Smooth muscle cell (in vitro differentiated cells): ENCODE measurements around the gene FOCAD. TPM values are rescaled to one million over a fixed set of nuclear protein-coding genes. Genes with fewer than 3 reads are reported as not detected.

ENCODE experiments used
- DNase-seq: peaks from one replicate; lab custom pipeline; 2025; ENCODE audit not compliant: unreplicated experiment; lab: John Stamatoyannopoulos, UW
- H2AFZ ChIP-seq: fragments of 200-600 bp; sonication (generic); 2 replicates; pipeline ENCODE4 v1.6.0; 2016; ENCODE audit warnings: antibody characterized with exemption, low read depth, mild to moderate bottlenecking
- H3F3A ChIP-seq: fragments of 200-600 bp; sonication (generic); 2 replicates; pipeline ENCODE4 v1.6.0; 2017; ENCODE audit warnings: antibody characterized with exemption, low read depth
- H3K27ac ChIP-seq: fragments of 200-600 bp; sonication (generic); 2 replicates; pipeline ENCODE4 v1.5.1; 2016; ENCODE audit warnings: low read depth, mild to moderate bottlenecking
- H3K27me3 ChIP-seq: fragments of 200-600 bp; sonication (generic); 2 replicates; pipeline ENCODE4 v1.6.1; 2016; ENCODE audit warnings: low read depth, mild to moderate bottlenecking
- H3K36me3 ChIP-seq: fragments of 200-600 bp; sonication (generic); 2 replicates; pipeline ENCODE4 v1.5.1; 2016; ENCODE audit warnings: low read depth
- H3K4me1 ChIP-seq: fragments of 200-600 bp; sonication (generic); 2 replicates; pipeline ENCODE4 v1.5.1; 2016; ENCODE audit warnings: low read depth
- H3K4me2 ChIP-seq: fragments of 200-600 bp; sonication (generic); 2 replicates; pipeline ENCODE4 v1.6.0; 2016; ENCODE audit warnings: mild to moderate bottlenecking
- H3K4me3 ChIP-seq: fragments of 200-600 bp; sonication (generic); 2 replicates; pipeline ENCODE4 v1.5.1; 2016; ENCODE audit warnings: mild to moderate bottlenecking
- H3K79me2 ChIP-seq: fragments of 200-600 bp; sonication (generic); 2 replicates; pipeline ENCODE4 v1.6.0; 2016; ENCODE audit warnings: low read depth, mild to moderate bottlenecking
- H3K9ac ChIP-seq: fragments of 200-600 bp; sonication (generic); 2 replicates; pipeline ENCODE4 v1.6.0; 2016; ENCODE audit warnings: low read depth
- H3K9me3 ChIP-seq: fragments of 200-600 bp; sonication (generic); replicated peaks from 2 replicates; pipeline ENCODE4 v1.5.1; 2016; ENCODE audit warnings: low read depth
- H4K20me1 ChIP-seq: fragments of 200-600 bp; sonication (generic); 2 replicates; pipeline ENCODE4 v1.6.0; 2016; ENCODE audit warnings: low read depth
- CTCF ChIP-seq: fragments of 200-600 bp; sonication (generic); IDR thresholded peaks from 2 replicates; pipeline ENCODE4 v1.5.1; 2017; ENCODE audit warnings: borderline replicate concordance, mild to moderate bottlenecking, antibody characterized with exemption; ENCODE audit not compliant: insufficient read depth, poor library complexity, severe bottlenecking
- WGBS: methylation state at CpG from one replicate; pipeline ENCODE4 v1.1.7; 2016; ENCODE audit warnings: low lambda C conversion rate; 5-methylcytosine and 5-hydroxymethylcytosine counted together
- polyA plus RNA-seq: library from polyadenylated mRNA; unstranded; fragments of >200 nt; fragmentation: Nextera tagmentation; extraction: Ambion mirVana; gene quantifications from 2 replicates; pipeline ENCODE4 v1.2.1, GENCODE V29; 2016
- total RNA-seq: library from RNA; depleted of rRNA; stranded (reverse); fragments of >200 nt; gene quantifications from 2 replicates; pipeline ENCODE4 v1.2.3, GENCODE V29; 2014

The FOCAD gene
- total and polyA plus RNA-seq, 2 experiments from 2014 or later: 31.0 to 106 TPM

- Histone ChIP-seq H3K36me3 (no peaks in the 10 kb centered on the region), H2AFZ (no peak overlapping the region), H3K79me2 (peaks cover 54% of the 10 kb centered on the region), H3K27ac (no peak overlapping the region), H3K4me3 (no peak overlapping the region), H3F3A (no peaks in the 10 kb centered on the region), H3K27me3 (no peaks in the 10 kb centered on the region), H3K9me3 (no peaks in the 10 kb centered on the region), H4K20me1 (peaks cover 85% of the 10 kb centered on the region), H3K9ac (no peak overlapping the region), H3K4me1 (no peaks in the 10 kb centered on the region), H3K4me2 (no peak overlapping the region)
- WGBS: 97% methylated on average over 4 of the region's 4 CpGs
- no peak for TF ChIP-seq CTCF
- no peak for DNase-seq
Observed at GRCh38 chr9:20702570-20702969, 18.5 kb downstream of the FOCAD start.

- WGBS: 89% methylated on average over 3 of the region's 3 CpGs
- Histone ChIP-seq H2AFZ (no peak overlapping the region), H3K27me3 (no peaks in the 10 kb centered on the region), H3F3A (no peaks in the 10 kb centered on the region), H4K20me1 (peaks cover 82% of the 10 kb centered on the region), H3K9me3 (no peaks in the 10 kb centered on the region), H3K4me2 (no peak overlapping the region), H3K9ac (no peak overlapping the region), H3K4me3 (no peak overlapping the region), H3K27ac (no peak overlapping the region), H3K36me3 (no peaks in the 10 kb centered on the region), H3K79me2 (peaks cover 48% of the 10 kb centered on the region), H3K4me1 (no peaks in the 10 kb centered on the region)
- no peak for TF ChIP-seq CTCF
- no peak for DNase-seq
Observed at GRCh38 chr9:20703146-20703545, 19.1 kb downstream of the FOCAD start.

- TF ChIP-seq CTCF: no peak
- Histone ChIP-seq H3K9ac (no peak overlapping the region), H3F3A (no peaks in the 10 kb centered on the region), H4K20me1 (peaks cover 76% of the 10 kb centered on the region), H3K79me2 (peaks cover 40% of the 10 kb centered on the region), H2AFZ (no peak overlapping the region), H3K27ac (no peak overlapping the region), H3K9me3 (no peaks in the 10 kb centered on the region), H3K4me2 (no peak overlapping the region), H3K4me1 (no peaks in the 10 kb centered on the region), H3K4me3 (no peak overlapping the region), H3K27me3 (no peaks in the 10 kb centered on the region), H3K36me3 (no peaks in the 10 kb centered on the region)
- no peak for DNase-seq
- 90% methylated on average over 2 of the region's 2 CpGs for WGBS
Observed at GRCh38 chr9:20707708-20708107, 23.6 kb downstream of the FOCAD start.

- Histone ChIP-seq H3K4me1 (no peaks in the 10 kb centered on the region), H3K27ac (no peak overlapping the region), H3K79me2 (peaks cover 21% of the 10 kb centered on the region), H2AFZ (no peak overlapping the region), H3K4me2 (no peak overlapping the region), H3K4me3 (no peak overlapping the region), H4K20me1 (peaks cover 57% of the 10 kb centered on the region), H3K36me3 (no peaks in the 10 kb centered on the region), H3F3A (no peaks in the 10 kb centered on the region), H3K9me3 (no peaks in the 10 kb centered on the region), H3K9ac (no peak overlapping the region), H3K27me3 (no peaks in the 10 kb centered on the region)
- 75% methylated on average over 1 of the region's 1 CpG for WGBS
- DNase-seq: no peak
- TF ChIP-seq CTCF: no peak
Observed at GRCh38 chr9:20713172-20713571, 29.1 kb downstream of the FOCAD start.
